Measurements from ENCODE around the gene ESYT1. TPM values are rescaled to one million over a fixed set of nuclear protein-coding genes. Genes with fewer than 3 reads are reported as not detected.

Gene ESYT1
- total and polyA plus RNA-seq, 5 donors from 2014 or later: 190 to 395 (median 330) TPM

DNA sequence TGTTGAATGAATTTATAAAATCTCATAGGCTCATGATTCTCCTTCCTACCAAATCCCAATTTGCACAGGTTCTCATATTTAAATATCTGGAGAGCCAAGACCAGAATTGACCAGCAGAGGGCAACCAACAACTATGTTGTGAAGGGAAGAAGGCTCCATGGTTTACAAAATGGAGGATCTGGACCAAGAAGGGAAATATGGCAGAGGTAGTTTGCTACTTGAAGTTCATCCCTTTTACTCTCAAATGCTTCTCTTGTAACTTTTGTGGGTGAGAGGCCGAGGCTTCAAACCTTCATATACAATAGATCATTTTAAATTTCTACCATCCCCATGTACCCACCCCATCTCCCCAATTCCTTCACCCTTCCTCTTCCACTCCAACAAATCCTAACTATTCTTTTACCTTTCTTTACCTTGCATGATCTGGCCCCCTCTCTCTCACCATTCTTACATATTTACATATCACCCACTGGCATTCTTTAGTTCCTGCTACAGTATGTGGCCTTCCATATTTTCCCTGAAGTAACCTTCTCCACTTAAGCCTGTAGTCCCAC lies 65.0 kb downstream of the ESYT1 start:
- H3K27ac ChIP-seq (ENCODE audit: insufficient read depth, low read length, poor library complexity, severe bottlenecking): no peak overlapping the region
- Mint-ChIP-seq H3K9me3 (peaks cover 0 to 1% (median 0%) of the 10 kb centered on the region in 7 donors), H3K27ac (peak overlapping the region in 2 of 3 donors; percentile 26 to 81), H3K27me3 (peaks cover 15% of the 10 kb centered on the region), H3K4me3 (peak overlapping the region in 3 of 4 donors; percentile 56 to 94 (median 70)), H3K4me1 (peaks cover 17 to 41% (median 21%) of the 10 kb centered on the region in 4 donors), H3K36me3 (peaks cover 4% of the 10 kb centered on the region)
- H3K27me3 ChIP-seq (ENCODE audit: control insufficient read depth, insufficient read depth, low read length): no peaks in the 10 kb centered on the region
- ATAC-seq (ENCODE audit: low read depth in 2 of 2) (no peak), DNase-seq (peak; percentile 62 to 88 (median 76))
- no peak overlapping the region for H3K4me3 ChIP-seq (ENCODE audit: low read depth, low read length)
- H3K4me1 ChIP-seq (ENCODE audit: control insufficient read depth, insufficient read depth, low read length, poor library complexity, severe bottlenecking): peaks cover 21% of the 10 kb centered on the region
- no peaks in the 10 kb centered on the region for H3K9me3 ChIP-seq (ENCODE audit: control insufficient read depth in 2 of 2, low read length in 2 of 2)
- H3K36me3 ChIP-seq (ENCODE audit: control insufficient read depth, insufficient read depth, low read length): no peaks in the 10 kb centered on the region

Other genes with a start within 250 kb of the ESYT1 start
- 34.0 TPM for gene PYM1, start 200.4 kb upstream of the ESYT1 start, total RNA-seq
- gene PYM1, start 200.4 kb upstream of the ESYT1 start, polyA plus RNA-seq: 100 to 1,000 TPM in 3 of 4 donors, 10 to 100 TPM in 1; 99.3 to 123 (median 114) TPM
- gene DGKA, start 197.1 kb upstream of the ESYT1 start, total RNA-seq: 1,086 TPM
- 100 to 1,000 TPM; 225 to 284 (median 253) TPM for gene DGKA, start 197.1 kb upstream of the ESYT1 start, polyA plus RNA-seq
- 0.69 TPM for gene PMEL, start 162.2 kb upstream of the ESYT1 start, total RNA-seq
- under 1 TPM in 3 of 4 donors, not detected in 1; 0.52 to 0.86 (median 0.57) TPM for gene PMEL, start 162.2 kb upstream of the ESYT1 start, polyA plus RNA-seq
- 28.0 TPM for gene CDK2, start 161.4 kb upstream of the ESYT1 start, total RNA-seq
- gene CDK2, start 161.4 kb upstream of the ESYT1 start, polyA plus RNA-seq: 10 to 100 TPM in 2 of 4 donors, 1 to 10 TPM in 2; 8.4 to 12.6 (median 10.0) TPM
- 60.8 TPM for gene RAB5B, start 154.2 kb upstream of the ESYT1 start, total RNA-seq
- 10 to 100 TPM; 66.8 to 73.4 (median 68.3) TPM for gene RAB5B, start 154.2 kb upstream of the ESYT1 start, polyA plus RNA-seq
- 6.9 TPM for gene SUOX, start 131.0 kb upstream of the ESYT1 start, total RNA-seq
- gene SUOX, start 131.0 kb upstream of the ESYT1 start, polyA plus RNA-seq: 10 to 100 TPM in 1 of 4 donors, 1 to 10 TPM in 3; 2.2 to 10.3 (median 5.9) TPM
- 22.3 TPM for gene IKZF4, start 107.2 kb upstream of the ESYT1 start, total RNA-seq
- 1 to 10 TPM; 5.8 to 8.1 (median 6.4) TPM for gene IKZF4, start 107.2 kb upstream of the ESYT1 start, polyA plus RNA-seq
- gene RPS26, start 86.3 kb upstream of the ESYT1 start, total RNA-seq: 26.3 TPM
- 1,000 to 10,000 TPM in 1 of 4 donors, 100 to 1,000 TPM in 3; 288 to 1,151 (median 836) TPM for gene RPS26, start 86.3 kb upstream of the ESYT1 start, polyA plus RNA-seq
- 0.69 TPM for gene ERBB3, start 48.1 kb upstream of the ESYT1 start, total RNA-seq
- gene ERBB3, start 48.1 kb upstream of the ESYT1 start, polyA plus RNA-seq: under 1 TPM; 0.14 to 1.00 (median 0.56) TPM
- 63.8 TPM for gene PA2G4, start 23.7 kb upstream of the ESYT1 start, total RNA-seq
- gene PA2G4, start 23.7 kb upstream of the ESYT1 start, polyA plus RNA-seq: 100 to 1,000 TPM; 193 to 203 (median 196) TPM
- gene RPL41, start 11.6 kb upstream of the ESYT1 start, total RNA-seq: 4,134 TPM
- 1,000 to 10,000 TPM; 7,544 to 9,760 (median 8,849) TPM for gene RPL41, start 11.6 kb upstream of the ESYT1 start, polyA plus RNA-seq
- 11.0 TPM for gene ZC3H10, start 10.0 kb upstream of the ESYT1 start, total RNA-seq
- 1 to 10 TPM; 1.7 to 3.7 (median 2.9) TPM for gene ZC3H10, start 10.0 kb upstream of the ESYT1 start, polyA plus RNA-seq
- 8.8 TPM for gene MYL6B, start 24.3 kb downstream of the ESYT1 start, total RNA-seq
- 10 to 100 TPM in 3 of 4 donors, 1 to 10 TPM in 1; 9.9 to 18.4 (median 11.3) TPM for gene MYL6B, start 24.3 kb downstream of the ESYT1 start, polyA plus RNA-seq
- gene MYL6, start 30.1 kb downstream of the ESYT1 start, total RNA-seq: 933 TPM
- 1,000 to 10,000 TPM; 2,559 to 3,471 (median 2,992) TPM for gene MYL6, start 30.1 kb downstream of the ESYT1 start, polyA plus RNA-seq
- 153 TPM for gene SMARCC2, start 61.2 kb downstream of the ESYT1 start, total RNA-seq
- 10 to 100 TPM; 46.3 to 64.1 (median 54.1) TPM for gene SMARCC2, start 61.2 kb downstream of the ESYT1 start, polyA plus RNA-seq
- gene RNF41, start 93.7 kb downstream of the ESYT1 start, total RNA-seq: 33.7 TPM
- gene RNF41, start 93.7 kb downstream of the ESYT1 start, polyA plus RNA-seq: 10 to 100 TPM; 39.2 to 45.8 (median 45.1) TPM
- gene NABP2, start 96.1 kb downstream of the ESYT1 start, total RNA-seq: 16.9 TPM
- gene NABP2, start 96.1 kb downstream of the ESYT1 start, polyA plus RNA-seq: 1 to 10 TPM; 4.1 to 6.8 (median 5.0) TPM
- 2.0 TPM for gene SLC39A5, start 101.8 kb downstream of the ESYT1 start, total RNA-seq
- gene SLC39A5, start 101.8 kb downstream of the ESYT1 start, polyA plus RNA-seq: not detected
- 40.1 TPM for gene ANKRD52, start 130.1 kb downstream of the ESYT1 start, total RNA-seq
- gene ANKRD52, start 130.1 kb downstream of the ESYT1 start, polyA plus RNA-seq: 1 to 10 TPM; 5.0 to 7.5 (median 6.4) TPM
- gene COQ10A, start 138.7 kb downstream of the ESYT1 start, total RNA-seq: 23.7 TPM
- 10 to 100 TPM in 3 of 4 donors, 1 to 10 TPM in 1; 8.1 to 11.5 (median 11.0) TPM for gene COQ10A, start 138.7 kb downstream of the ESYT1 start, polyA plus RNA-seq
- gene CS, start 172.1 kb downstream of the ESYT1 start, total RNA-seq: 173 TPM
- gene CS, start 172.1 kb downstream of the ESYT1 start, polyA plus RNA-seq: 10 to 100 TPM; 69.3 to 85.8 (median 74.3) TPM
- 47.6 TPM for gene CNPY2, start 187.7 kb downstream of the ESYT1 start, total RNA-seq
- gene CNPY2, start 187.7 kb downstream of the ESYT1 start, polyA plus RNA-seq: 100 to 1,000 TPM; 139 to 166 (median 156) TPM
- gene PAN2, start 205.7 kb downstream of the ESYT1 start, total RNA-seq: 83.5 TPM
- gene PAN2, start 205.7 kb downstream of the ESYT1 start, polyA plus RNA-seq: 10 to 100 TPM in 1 of 4 donors, 1 to 10 TPM in 3; 4.5 to 10.6 (median 7.3) TPM
- 27.1 TPM for gene IL23A, start 210.6 kb downstream of the ESYT1 start, total RNA-seq
- 10 to 100 TPM; 12.2 to 18.8 (median 16.8) TPM for gene IL23A, start 210.6 kb downstream of the ESYT1 start, polyA plus RNA-seq
- gene STAT2, start 231.8 kb downstream of the ESYT1 start, total RNA-seq: 190 TPM
- 10 to 100 TPM; 67.9 to 92.5 (median 79.8) TPM for gene STAT2, start 231.8 kb downstream of the ESYT1 start, polyA plus RNA-seq
- not detected for gene APOF, start 234.6 kb downstream of the ESYT1 start, total RNA-seq
- not detected for gene APOF, start 234.6 kb downstream of the ESYT1 start, polyA plus RNA-seq

All from CD4-positive, CD25-positive, alpha-beta regulatory T cell (primary cell).